Cardiac fibroblast (primary cell): ENCODE data around the gene TGDS.
"Not testable (repeated sequence)": the region's sequence is repeated elsewhere in the genome, so short reads cannot be mapped to it uniquely, and the experiment has no call there.

Experiments used
- DNase-seq, 2 donors: peaks; one replicate each; pipeline versions ENCODE4 v3.0.0 to v3.0.0-alpha.2; 2010; ENCODE audit warnings: low read depth in 2 of 2
- H3K4me3 ChIP-seq, 2 donors: replicated peaks in 1 of 2; 1 replicate in 1 of 2; 2 replicates in 1 of 2; pipeline ENCODE4 v1.5.1; 2011; ENCODE audit warnings: low read depth in 2 of 2, low read length in 2 of 2, mild to moderate bottlenecking in 2 of 2, moderate library complexity in 1 of 2
- TF ChIP-seq, protein P1 (sequence below): IDR thresholded peaks from one replicate; pipeline ENCODE4 v1.5.1; 2011; ENCODE audit warnings: low read depth, mild to moderate bottlenecking, low read length, inconsistent platforms

The TGDS gene, protein sequence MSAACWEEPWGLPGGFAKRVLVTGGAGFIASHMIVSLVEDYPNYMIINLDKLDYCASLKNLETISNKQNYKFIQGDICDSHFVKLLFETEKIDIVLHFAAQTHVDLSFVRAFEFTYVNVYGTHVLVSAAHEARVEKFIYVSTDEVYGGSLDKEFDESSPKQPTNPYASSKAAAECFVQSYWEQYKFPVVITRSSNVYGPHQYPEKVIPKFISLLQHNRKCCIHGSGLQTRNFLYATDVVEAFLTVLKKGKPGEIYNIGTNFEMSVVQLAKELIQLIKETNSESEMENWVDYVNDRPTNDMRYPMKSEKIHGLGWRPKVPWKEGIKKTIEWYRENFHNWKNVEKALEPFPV

DNA sequence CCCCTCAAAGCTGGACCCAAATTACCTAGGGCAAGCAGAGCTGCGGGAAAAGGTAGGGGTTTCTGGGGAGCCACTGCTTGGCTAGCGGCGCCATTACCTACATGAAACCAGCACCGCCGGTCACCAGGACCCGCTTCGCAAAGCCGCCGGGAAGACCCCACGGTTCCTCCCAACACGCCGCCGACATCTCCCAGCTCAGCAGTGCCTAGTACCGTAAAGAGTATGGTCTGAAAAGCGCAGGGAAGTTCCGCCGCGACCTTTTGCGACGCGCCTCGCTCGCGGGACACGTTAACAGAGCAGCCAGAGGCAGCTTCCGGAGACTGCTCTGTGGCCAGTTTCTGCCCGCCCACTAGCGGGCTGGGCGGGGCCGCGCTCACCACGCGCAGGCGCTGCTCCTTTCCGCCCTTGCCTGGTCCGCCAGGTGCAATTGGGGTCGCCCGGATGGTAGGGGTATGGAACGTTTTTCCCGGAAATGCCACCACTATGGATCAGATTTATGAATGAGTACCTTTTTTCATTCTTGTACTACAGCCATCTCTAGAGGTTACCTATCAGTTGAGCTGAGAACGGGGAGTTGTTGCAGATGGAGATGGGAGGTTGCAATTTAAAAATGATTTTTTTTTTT lies at the start of gene TGDS:
TSS of gene TGDS (minus strand) at position 203 of the 625 bp plus-strand sequence. CDS start at position 187, 16 bp downstream.
- peak; percentile 94 to 95 for DNase-seq
- TF ChIP-seq, protein P1, sequence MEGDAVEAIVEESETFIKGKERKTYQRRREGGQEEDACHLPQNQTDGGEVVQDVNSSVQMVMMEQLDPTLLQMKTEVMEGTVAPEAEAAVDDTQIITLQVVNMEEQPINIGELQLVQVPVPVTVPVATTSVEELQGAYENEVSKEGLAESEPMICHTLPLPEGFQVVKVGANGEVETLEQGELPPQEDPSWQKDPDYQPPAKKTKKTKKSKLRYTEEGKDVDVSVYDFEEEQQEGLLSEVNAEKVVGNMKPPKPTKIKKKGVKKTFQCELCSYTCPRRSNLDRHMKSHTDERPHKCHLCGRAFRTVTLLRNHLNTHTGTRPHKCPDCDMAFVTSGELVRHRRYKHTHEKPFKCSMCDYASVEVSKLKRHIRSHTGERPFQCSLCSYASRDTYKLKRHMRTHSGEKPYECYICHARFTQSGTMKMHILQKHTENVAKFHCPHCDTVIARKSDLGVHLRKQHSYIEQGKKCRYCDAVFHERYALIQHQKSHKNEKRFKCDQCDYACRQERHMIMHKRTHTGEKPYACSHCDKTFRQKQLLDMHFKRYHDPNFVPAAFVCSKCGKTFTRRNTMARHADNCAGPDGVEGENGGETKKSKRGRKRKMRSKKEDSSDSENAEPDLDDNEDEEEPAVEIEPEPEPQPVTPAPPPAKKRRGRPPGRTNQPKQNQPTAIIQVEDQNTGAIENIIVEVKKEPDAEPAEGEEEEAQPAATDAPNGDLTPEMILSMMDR = no peak

DNA sequence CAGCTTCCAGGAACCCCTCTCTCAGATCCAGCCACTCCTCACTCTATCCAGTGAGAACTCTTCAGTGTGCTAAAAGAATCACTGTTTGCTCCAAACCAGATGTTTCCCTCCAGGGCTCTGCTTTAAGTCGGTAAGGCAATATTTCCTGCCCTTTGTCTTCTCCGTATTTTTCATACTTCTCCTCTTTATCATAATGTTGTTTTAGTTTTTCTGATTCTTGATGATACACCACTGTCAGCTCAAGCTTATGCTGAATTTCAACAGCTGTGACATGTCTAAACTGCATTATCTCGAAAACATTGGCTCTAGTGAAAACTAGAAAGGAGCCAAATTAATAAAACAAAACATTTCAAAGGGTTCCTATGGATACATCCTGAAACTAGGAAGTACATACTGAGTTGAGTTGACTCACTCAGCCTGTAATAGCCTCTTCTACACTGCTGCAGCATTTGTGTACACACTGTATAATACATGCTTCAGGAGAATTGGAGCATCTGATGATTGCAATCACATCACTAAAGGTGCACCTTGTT lies 45.5 kb upstream of the TGDS start:
- TF ChIP-seq, protein P1 = no peak
- peak; percentile 88 to 91 for DNase-seq
- no peak overlapping the region for H3K4me3 ChIP-seq

More for the DNA sequence above, at the start of gene TGDS:
- H3K4me3 ChIP-seq = peak within 1 kb of the TSS; percentile 84 to 92

DNA sequence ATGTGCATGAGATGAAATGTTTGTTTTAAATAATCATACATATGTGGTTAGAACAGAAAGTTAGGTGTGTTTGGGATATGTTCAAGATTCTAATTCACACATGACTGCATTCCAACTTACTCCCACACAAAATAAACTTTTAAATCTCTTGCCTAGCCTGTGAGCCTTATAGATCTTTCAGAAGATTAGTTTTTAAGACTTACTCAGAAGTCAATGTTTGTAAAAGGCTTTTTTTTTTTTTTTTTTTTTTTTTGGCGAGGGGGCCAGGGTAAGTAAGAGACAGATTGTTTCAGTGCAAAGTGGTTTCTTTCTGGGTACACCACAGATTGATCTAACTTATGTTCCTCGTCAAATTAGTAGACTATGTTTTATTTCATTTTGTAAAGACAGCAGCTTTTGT lies 44.8 kb upstream of the TGDS start:
- TF ChIP-seq, protein P1 = no peak
- DNase-seq = peak in 1 of 2 donors; percentile 4

DNA sequence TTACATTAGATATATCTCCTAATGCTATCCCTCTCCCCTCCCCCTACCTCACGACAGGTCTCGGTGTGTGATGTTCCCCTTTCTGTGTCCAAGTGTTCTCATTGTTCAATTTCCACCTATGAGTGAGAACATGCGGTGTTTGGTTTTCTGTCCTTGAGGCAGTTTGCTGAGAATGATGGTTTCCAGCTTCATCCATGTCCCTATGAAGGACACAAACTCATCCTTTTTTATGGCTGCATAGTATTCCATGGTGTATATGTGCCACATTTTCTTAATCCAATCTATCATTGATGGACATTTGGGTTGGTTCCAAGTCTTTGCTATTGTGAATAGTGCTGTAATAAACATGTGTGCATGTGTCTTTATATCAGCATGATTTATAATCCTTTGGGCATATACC lies 41.7 kb upstream of the TGDS start:
- not testable (repeated sequence) for DNase-seq, H3K4me3 ChIP-seq

More for the DNA sequence above, 44.8 kb upstream of the TGDS start:
- H3K4me3 ChIP-seq = no peak overlapping the region

- TF ChIP-seq, protein P1 = no peak
Observed at GRCh38 chr13:94636942-94637578, 41.1 kb upstream of the TGDS start.

DNA sequence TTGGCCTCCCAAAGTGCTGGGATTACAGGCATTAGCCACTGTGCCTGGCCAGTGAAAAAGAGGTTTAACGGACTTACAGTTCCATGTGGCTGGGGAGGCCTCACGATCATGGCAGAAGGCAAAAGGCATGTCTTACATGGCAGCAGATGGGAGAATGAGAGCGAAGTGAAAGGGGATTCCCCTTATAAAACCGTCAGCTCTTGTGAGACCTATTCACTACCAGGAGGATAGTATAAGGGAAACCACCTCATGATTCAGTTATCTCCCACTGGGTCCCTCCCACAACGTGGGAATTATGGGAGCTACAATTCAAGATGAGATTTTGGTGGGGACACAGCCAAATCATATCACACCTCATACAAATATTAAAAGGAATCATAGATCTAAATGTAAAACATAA lies 40.1 kb upstream of the TGDS start:
- DNase-seq = peak in 1 of 2 donors; percentile 21

More at GRCh38 chr13:94636942-94637578, 41.1 kb upstream of the TGDS start:
- H3K4me3 ChIP-seq = no peak overlapping the region
- DNase-seq = no peak

GRCh38 chr13:94632226-94632980 lies 36.5 kb upstream of the TGDS start:
- TF ChIP-seq, protein P1 = no peak
- H3K4me3 ChIP-seq = no peak overlapping the region
- no peak for DNase-seq

More for the DNA sequence above, 40.1 kb upstream of the TGDS start:
- not testable (repeated sequence) for H3K4me3 ChIP-seq
